Prostate gland (tissue), 2 donors: ENCODE data around the gene TFEC. TPM values are rescaled to one million over a fixed set of nuclear protein-coding genes. Genes with fewer than 3 reads are reported as not detected.
"Not testable (repeated sequence)": the region's sequence is repeated elsewhere in the genome, so short reads cannot be mapped to it uniquely, and the experiment has no call there.

ENCODE experiments used
- DNase-seq: peaks from one replicate; pipeline ENCODE4 v3.0.0-alpha.2; 2019; ENCODE audit warnings: low spot score
- H3K27ac ChIP-seq, 2 donors: fragments of 200-600 bp; sonication (generic); 2 replicates each; pipeline ENCODE4 v1.5.1; 2017 to 2019
- H3K27me3 ChIP-seq: fragments of 200-600 bp; sonication (generic); replicated peaks from 2 replicates; pipeline ENCODE4 v1.5.1; 2019; ENCODE audit not compliant: insufficient read depth
- H3K36me3 ChIP-seq, 2 donors: fragments of 200-600 bp; sonication (generic); 1 replicate in 1 of 2; 2 replicates in 1 of 2; pipeline versions ENCODE4 v1.5.1 to v1.8.1; 2017 to 2019
- H3K4me1 ChIP-seq: fragments of 200-600 bp; sonication (generic); replicated peaks from 2 replicates; pipeline ENCODE4 v1.5.1; 2019
- H3K4me3 ChIP-seq, 2 donors: fragments of 200-600 bp; sonication (generic); 2 replicates each; pipeline ENCODE4 v1.5.1; 2017 to 2019
- H3K9me3 ChIP-seq: fragments of 200-600 bp; sonication (generic); 2 replicates; pipeline ENCODE4 v1.5.1; 2017
- CTCF ChIP-seq, 4 experiments: fragments of 200-600 bp in 2 of 4; fragments of 450-650 bp in 2 of 4; sonication (generic) in 2 of 4; IDR thresholded peaks; 1 replicate in 3 of 4; 2 replicates in 1 of 4; pipeline ENCODE4 v1.5.1; 2016 to 2019; ENCODE audit warnings: antibody characterized with exemption in 4 of 4, mild to moderate bottlenecking in 2 of 4, moderate library complexity in 2 of 4
- POLR2A ChIP-seq: fragments of 450-650 bp; IDR thresholded peaks from one replicate; pipeline ENCODE4 v1.6.1; 2016; ENCODE audit warnings: antibody characterized with exemption, mild to moderate bottlenecking
- POLR2AphosphoS5 ChIP-seq: sonication (generic); formaldehyde crosslinking; IDR thresholded peaks from one replicate; pipeline ENCODE4 v1.6.1; 2017; ENCODE audit warnings: antibody characterized with exemption
- WGBS: methylation state at CpG from one replicate; pipeline ENCODE4 v1.1.5; 2018; 5-methylcytosine and 5-hydroxymethylcytosine counted together
- intact Hi-C: fragments of 100-400 bp; cut with DNase I; formaldehyde crosslinking; loops from one replicate; pipeline ENCODE4 v1.14.2; 2022
- total RNA-seq, 2 donors: library from RNA; depleted of rRNA; stranded (reverse); fragments of >200 nt; gene quantifications; one replicate each; pipeline ENCODE4 v1.1.0, GENCODE V29; 2016

TFEC gene
- total RNA-seq, 2 donors from 2014 or later: 0.32 to 0.85 TPM

GRCh38 chr7:116052006-116052405 is 21.4 kb upstream of the TFEC start:
- Histone ChIP-seq H3K36me3 (no peaks in the 10 kb centered on the region), H3K4me3 (no peak overlapping the region), H3K9me3 (no peaks in the 10 kb centered on the region), H3K27ac (no peak overlapping the region), H3K4me1 (no peaks in the 10 kb centered on the region), H3K27me3 (no peaks in the 10 kb centered on the region)
- 56% methylated on average over 2 of the region's 2 CpGs for WGBS
- no peak for DNase-seq
- TF ChIP-seq CTCF (IDR thresholded peaks at IDR 0.05): no peak
- TF ChIP-seq POLR2AphosphoS5: no peak
- no peak for TF ChIP-seq POLR2A
- intact Hi-C loops: no loop called here

GRCh38 chr7:116047261-116047660 is 16.7 kb upstream of the TFEC start:
- H3K27ac ChIP-seq, H3K4me3 ChIP-seq, H3K27me3 ChIP-seq, intact Hi-C loops, DNase-seq, H3K36me3 ChIP-seq, H3K4me1 ChIP-seq, H3K9me3 ChIP-seq: not testable (repeated sequence)
- whole genome bisulfite sequencing: 95% methylated on average over 6 of the region's 6 CpGs

GRCh38 chr7:116045532-116045931 is 15.0 kb upstream of the TFEC start:
- Histone ChIP-seq H3K27me3 (no peaks in the 10 kb centered on the region), H3K36me3 (no peaks in the 10 kb centered on the region), H3K4me3 (no peak overlapping the region), H3K9me3 (no peaks in the 10 kb centered on the region), H3K27ac (no peak overlapping the region), H3K4me1 (no peaks in the 10 kb centered on the region)
- 96% methylated on average over 6 of the region's 6 CpGs for WGBS
- DNase-seq: no peak
- intact Hi-C loops: no loop called here
- TF ChIP-seq POLR2A: no peak
- TF ChIP-seq CTCF (IDR thresholded peaks at IDR 0.05): no peak
- no peak for TF ChIP-seq POLR2AphosphoS5

GRCh38 chr7:116041615-116042014 is 11.1 kb upstream of the TFEC start:
- no peaks in the 10 kb centered on the region for H3K9me3 ChIP-seq
- H3K27me3 ChIP-seq: no peaks in the 10 kb centered on the region
- 66% methylated on average over 4 of the region's 4 CpGs for WGBS
- H3K36me3 ChIP-seq: no peaks in the 10 kb centered on the region
- H3K27ac ChIP-seq: no peak overlapping the region
- TF ChIP-seq POLR2AphosphoS5 (no peak), POLR2A (no peak), CTCF (IDR thresholded peaks at IDR 0.05) (no peak)
- H3K4me1 ChIP-seq: no peaks in the 10 kb centered on the region
- intact Hi-C loops: no loop called here
- DNase-seq: no peak
- no peak overlapping the region for H3K4me3 ChIP-seq

- TF ChIP-seq CTCF (IDR thresholded peaks at IDR 0.05) (no peak), POLR2A (no peak), POLR2AphosphoS5 (no peak)
Observed at GRCh38 chr7:116037401-116037800, 6.8 kb upstream of the TFEC start.

More at GRCh38 chr7:116037401-116037800, 6.8 kb upstream of the TFEC start:
- H3K4me1 ChIP-seq: no peaks in the 10 kb centered on the region
- no peak for DNase-seq
- H3K36me3 ChIP-seq: no peaks in the 10 kb centered on the region
- no peaks in the 10 kb centered on the region for H3K9me3 ChIP-seq
- H3K27ac ChIP-seq: no peak overlapping the region
- no peak overlapping the region for H3K4me3 ChIP-seq
- 86% methylated on average over 2 of the region's 2 CpGs for WGBS
- intact Hi-C loops: no loop called here
- H3K27me3 ChIP-seq: no peaks in the 10 kb centered on the region
